ENCODE results near the gene PROM2. TPM values are rescaled to one million over a fixed set of nuclear protein-coding genes. Genes with fewer than 3 reads are reported as not detected.

PROM2 gene
- total RNA-seq, 1 experiment from 2014 or later = 1.6 TPM

DNA sequence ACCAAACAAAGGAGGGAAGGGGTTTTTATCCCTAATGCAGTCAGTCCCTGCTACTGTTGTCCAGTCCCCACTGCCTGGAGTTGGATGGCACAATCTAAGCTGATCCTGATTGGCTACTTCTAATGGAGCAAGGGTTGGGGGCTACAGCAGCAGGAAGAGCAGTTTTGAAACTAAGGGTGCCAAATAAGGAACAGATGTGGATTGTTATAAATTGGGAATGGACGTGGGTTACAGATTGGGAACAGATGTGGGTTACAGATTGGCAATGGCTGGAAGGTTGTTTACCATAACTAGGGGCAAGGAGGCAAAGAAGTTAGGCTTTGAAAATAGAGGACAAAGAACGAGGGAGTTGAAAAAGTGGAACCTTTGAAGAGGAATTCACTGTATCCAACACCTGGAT, 16.0 kb upstream of the PROM2 start:
- Histone ChIP-seq H3K4me3 (ENCODE audit: low read depth, low read length, poor library complexity, severe bottlenecking) (no peak overlapping the region), H3K36me3 (ENCODE audit: insufficient read depth, low read length, poor library complexity, severe bottlenecking) (no peaks in the 10 kb centered on the region), H3K9me3 (ENCODE audit: low read depth, low read length, poor library complexity, severe bottlenecking) (no peaks in the 10 kb centered on the region), H3K4me1 (ENCODE audit: insufficient read depth, low read length, poor library complexity, severe bottlenecking) (no peaks in the 10 kb centered on the region), H3K27me3 (replicated peaks; ENCODE audit: insufficient read depth, low read depth, low read length, poor library complexity) (no peaks in the 10 kb centered on the region), H3K27ac (ENCODE audit: low read depth, low read length, poor library complexity, severe bottlenecking) (no peak overlapping the region)
- POLR2A ChIA-PET (ENCODE audit: low non-redundant PET) = no interaction called here
- no peak for DNase-seq (ENCODE audit: low spot score)
- TF ChIP-seq EZH2 (IDR thresholded peaks at IDR 0.05; ENCODE audit: borderline replicate concordance, low read depth, low read length, poor library complexity, severe bottlenecking) (no peak), CTCF (conservative IDR thresholded peaks at IDR 0.05; ENCODE audit: low read depth, low read length) (no peak)
- intact Hi-C loops (cut with micrococcal nuclease; ENCODE audit: unreplicated experiment) = no loop called here
- CTCF ChIA-PET = no interaction called here
- BruUV-seq (replicated peaks) = no TSS peak

- H3K9me3 ChIP-seq (ENCODE audit: low read depth, low read length, poor library complexity, severe bottlenecking) = no peaks in the 10 kb centered on the region
- no peak overlapping the region for H3K27ac ChIP-seq (ENCODE audit: low read depth, low read length, poor library complexity, severe bottlenecking)
- no peak for DNase-seq (ENCODE audit: low spot score)
- ChIA-PET CTCF (no interaction called here), POLR2A (ENCODE audit: low non-redundant PET) (no interaction called here)
- no peaks in the 10 kb centered on the region for H3K4me1 ChIP-seq (ENCODE audit: insufficient read depth, low read length, poor library complexity, severe bottlenecking)
- no peaks in the 10 kb centered on the region for H3K36me3 ChIP-seq (ENCODE audit: insufficient read depth, low read length, poor library complexity, severe bottlenecking)
- no peak overlapping the region for H3K4me3 ChIP-seq (ENCODE audit: low read depth, low read length, poor library complexity, severe bottlenecking)
- intact Hi-C loops (cut with micrococcal nuclease; ENCODE audit: unreplicated experiment) = no loop called here
- no TSS peak for BruUV-seq (replicated peaks)
- H3K27me3 ChIP-seq (replicated peaks; ENCODE audit: insufficient read depth, low read depth, low read length, poor library complexity) = no peaks in the 10 kb centered on the region
- TF ChIP-seq CTCF (conservative IDR thresholded peaks at IDR 0.05; ENCODE audit: low read depth, low read length) (no peak), EZH2 (IDR thresholded peaks at IDR 0.05; ENCODE audit: borderline replicate concordance, low read depth, low read length, poor library complexity, severe bottlenecking) (no peak)
Observed at GRCh38 chr2:95260028-95261023, 13.9 kb upstream of the PROM2 start.

DNA sequence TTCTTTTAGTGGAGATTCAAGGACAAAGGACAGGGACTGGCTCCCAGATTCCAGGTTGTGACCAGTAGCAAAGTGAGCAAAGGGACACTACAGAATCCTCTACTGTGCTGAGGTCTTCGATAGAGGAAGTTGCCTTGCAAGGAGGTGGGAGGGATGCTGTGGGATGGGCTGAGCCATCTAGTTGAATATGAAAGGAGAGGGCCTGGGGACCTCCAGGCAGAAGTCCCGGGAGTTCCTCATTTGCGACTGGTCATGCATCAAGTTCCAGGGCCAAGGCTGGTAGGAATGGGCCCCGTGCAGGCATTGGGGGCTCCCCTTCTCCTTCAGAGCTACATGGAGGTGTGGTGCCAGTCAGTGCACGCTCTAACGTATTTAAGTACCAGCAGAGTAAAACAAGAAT, 12.6 kb upstream of the PROM2 start:
- no TSS peak for BruUV-seq (replicated peaks)
- no peak for DNase-seq (ENCODE audit: low spot score)
- Histone ChIP-seq H3K27ac (ENCODE audit: low read depth, low read length, poor library complexity, severe bottlenecking) (no peak overlapping the region), H3K4me3 (ENCODE audit: low read depth, low read length, poor library complexity, severe bottlenecking) (no peak overlapping the region), H3K9me3 (ENCODE audit: low read depth, low read length, poor library complexity, severe bottlenecking) (no peaks in the 10 kb centered on the region), H3K4me1 (ENCODE audit: insufficient read depth, low read length, poor library complexity, severe bottlenecking) (no peaks in the 10 kb centered on the region), H3K36me3 (ENCODE audit: insufficient read depth, low read length, poor library complexity, severe bottlenecking) (no peaks in the 10 kb centered on the region), H3K27me3 (replicated peaks; ENCODE audit: insufficient read depth, low read depth, low read length, poor library complexity) (no peaks in the 10 kb centered on the region)
- CTCF ChIA-PET = no interaction called here
- POLR2A ChIA-PET (ENCODE audit: low non-redundant PET) = no interaction called here
- TF ChIP-seq EZH2 (IDR thresholded peaks at IDR 0.05; ENCODE audit: borderline replicate concordance, low read depth, low read length, poor library complexity, severe bottlenecking) (no peak), CTCF (conservative IDR thresholded peaks at IDR 0.05; ENCODE audit: low read depth, low read length) (no peak)
- intact Hi-C loops (cut with micrococcal nuclease; ENCODE audit: unreplicated experiment) = no loop called here
